HG03066 (cell line): ENCODE results near the gene PDPN.
"Not testable (repeated sequence)": the region's sequence is repeated elsewhere in the genome, so short reads cannot be mapped to it uniquely, and the experiment has no call there.

Experiments used
- ATAC-seq: cut with Tn5 transposase; IDR thresholded peaks from one replicate; pipeline ENCODE4 v1.9.1; 2021; ENCODE audit warnings: low read depth; ENCODE audit not compliant: unreplicated experiment

The PDPN gene, protein sequence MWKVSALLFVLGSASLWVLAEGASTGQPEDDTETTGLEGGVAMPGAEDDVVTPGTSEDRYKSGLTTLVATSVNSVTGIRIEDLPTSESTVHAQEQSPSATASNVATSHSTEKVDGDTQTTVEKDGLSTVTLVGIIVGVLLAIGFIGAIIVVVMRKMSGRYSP

DNA sequence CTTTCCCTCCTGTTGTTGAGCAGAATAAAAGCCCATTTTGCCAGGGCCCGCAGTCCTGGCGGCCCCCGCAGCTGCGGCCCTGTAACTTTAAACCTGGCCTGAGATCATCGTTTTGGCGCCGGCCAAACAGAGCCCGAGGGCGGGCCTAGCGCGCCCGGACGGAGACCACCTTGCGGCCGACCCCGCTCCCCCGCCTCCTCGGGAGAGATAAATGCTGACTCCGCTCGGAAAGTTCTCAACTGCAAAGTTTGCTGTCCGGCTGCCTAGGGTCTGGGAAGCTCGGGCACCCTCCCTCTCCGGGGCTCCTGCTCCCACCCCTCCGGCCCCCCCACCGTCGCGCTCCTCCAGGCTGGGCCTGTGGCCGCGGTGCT lies at the start of gene PDPN:
TSS of gene PDPN (plus strand) at position 238 of the 371 bp plus-strand sequence. CDS start 202 bp downstream, outside the sequence.
- ATAC-seq, result no peak

DNA sequence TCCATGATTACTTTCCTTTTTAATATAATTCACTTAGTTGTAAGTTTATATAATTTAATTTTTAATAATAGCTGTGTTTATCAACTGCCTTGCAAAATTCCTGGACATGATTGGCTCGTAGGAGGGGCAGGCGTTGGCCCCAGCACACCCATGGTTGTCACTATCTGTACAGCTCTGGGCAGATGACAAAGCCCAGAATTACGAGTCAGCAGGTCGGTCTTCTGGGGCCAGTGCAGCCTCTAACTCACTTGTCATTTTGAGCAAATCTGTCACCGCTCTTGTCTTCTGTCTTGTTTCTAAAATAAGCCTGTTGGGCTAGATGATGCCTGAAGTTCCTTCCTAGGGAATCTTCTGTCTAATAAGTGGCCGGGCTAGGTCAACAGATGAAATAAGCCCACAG lies 48.4 kb upstream of the PDPN start:
- no peak for ATAC-seq

DNA sequence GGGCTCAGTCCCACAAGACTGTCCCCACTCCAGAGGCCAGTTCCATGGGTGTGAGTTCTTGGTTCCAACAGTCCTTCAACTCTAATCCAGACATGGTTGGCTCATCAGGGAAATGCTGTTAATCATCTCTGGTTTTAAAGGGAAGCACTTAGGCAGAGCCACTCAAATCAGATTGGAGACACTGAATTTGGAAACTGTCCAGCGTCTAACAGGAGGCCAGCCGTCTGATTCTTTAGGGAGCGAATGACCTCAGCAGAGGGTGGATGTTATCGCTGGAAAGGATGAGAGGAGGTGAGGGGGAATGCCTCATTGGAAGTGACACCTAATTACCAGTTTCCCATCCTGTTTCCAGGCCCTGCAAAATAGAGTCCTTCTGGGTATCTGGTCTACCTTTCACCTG lies 47.1 kb upstream of the PDPN start:
- ATAC-seq, result no peak

DNA sequence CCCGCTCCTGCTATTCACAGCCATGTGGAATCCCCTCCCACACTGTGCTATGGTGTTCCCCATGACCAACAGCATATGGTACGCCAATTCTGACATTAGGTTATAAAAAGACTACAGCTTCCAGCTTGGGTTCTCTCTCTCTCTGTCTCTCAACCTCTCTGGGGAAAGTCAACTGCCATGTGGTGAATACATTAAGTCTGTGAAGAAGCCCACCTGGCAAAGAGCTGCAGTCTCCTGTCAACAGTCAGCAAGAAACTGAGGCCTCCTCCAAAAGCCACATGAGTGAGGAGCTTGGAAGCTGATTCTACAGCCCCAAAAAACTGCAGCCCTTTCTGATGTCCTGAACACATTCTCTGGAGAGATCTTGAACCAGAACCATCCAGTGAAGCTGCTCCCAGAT lies 44.8 kb upstream of the PDPN start:
- ATAC-seq, result no peak

DNA sequence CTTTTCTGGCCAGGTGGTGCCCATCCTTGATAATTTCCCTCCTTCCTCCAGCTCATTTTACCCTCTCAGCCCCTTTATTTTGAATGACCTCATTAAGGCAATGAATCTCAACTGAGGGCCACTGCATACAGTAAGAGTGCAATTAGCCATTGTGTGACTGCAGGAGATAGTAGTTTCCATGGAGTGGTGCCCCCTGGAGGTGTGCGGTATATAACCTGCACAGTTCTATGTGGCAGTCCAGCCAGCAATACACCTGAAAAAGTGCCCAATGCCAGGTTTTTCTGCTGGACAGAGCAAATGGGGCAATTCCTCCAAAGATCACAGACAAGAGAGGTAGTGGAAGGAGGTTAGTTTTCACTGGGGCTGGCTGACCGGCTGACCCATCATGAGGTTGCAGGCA lies 43.9 kb upstream of the PDPN start:
- no peak for ATAC-seq

DNA sequence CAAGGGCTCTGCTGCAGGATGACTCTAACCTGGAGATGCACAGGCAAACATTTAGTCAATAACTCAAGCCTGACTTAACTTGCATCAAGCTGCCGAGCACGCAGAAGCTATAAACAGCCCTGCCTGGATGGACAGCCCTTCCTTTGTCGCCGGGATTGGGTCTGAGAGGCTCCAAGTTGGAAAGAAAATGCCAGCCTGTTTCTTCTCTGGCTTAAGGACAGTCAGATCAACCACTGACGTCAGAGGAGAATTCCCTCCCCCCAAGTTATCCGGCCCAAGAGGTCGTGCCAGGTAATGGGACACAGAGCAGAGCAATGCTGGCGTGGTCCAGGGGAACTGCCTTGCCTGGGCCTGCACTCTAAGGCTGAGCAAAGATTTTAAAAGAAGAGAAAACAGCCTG lies 42.8 kb upstream of the PDPN start:
- no peak for ATAC-seq

DNA sequence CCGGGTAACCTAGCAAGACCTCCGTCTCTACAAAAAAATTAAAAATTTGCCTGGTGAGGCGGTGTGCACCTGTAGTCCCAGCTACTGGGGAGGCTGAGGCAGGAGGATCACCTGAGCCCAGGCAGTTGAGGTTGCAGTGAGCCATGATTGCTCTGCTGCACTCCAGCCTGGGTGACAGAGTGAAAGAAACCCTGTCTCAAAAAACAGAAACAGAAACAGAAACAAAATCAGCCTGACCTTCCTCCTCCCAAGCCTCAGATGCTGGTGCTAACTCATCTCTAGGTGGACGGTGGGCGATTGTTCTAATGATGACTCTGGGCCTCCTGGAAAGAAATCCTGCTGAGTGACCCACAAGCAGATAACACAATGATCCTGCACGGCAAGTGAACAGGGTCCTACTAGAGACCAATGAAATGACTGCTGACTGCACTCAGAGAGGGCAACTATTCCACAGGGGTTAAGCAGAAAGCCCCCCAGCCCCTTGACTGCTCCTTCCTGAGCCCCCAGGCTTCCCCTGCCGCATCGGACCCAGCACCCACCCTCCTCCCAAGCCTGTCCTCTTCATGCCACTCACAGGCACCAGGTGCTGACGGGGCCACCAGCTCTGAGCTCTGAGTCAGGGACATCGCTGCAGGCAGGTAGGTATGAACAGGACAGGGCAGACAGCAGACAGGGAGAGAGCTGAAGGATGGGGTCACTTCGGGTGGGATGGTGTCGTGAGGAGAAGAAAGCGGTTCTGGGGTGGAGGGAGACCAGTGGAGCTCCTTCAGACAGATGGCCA lies 42.0 kb upstream of the PDPN start:
- ATAC-seq, result no peak

DNA sequence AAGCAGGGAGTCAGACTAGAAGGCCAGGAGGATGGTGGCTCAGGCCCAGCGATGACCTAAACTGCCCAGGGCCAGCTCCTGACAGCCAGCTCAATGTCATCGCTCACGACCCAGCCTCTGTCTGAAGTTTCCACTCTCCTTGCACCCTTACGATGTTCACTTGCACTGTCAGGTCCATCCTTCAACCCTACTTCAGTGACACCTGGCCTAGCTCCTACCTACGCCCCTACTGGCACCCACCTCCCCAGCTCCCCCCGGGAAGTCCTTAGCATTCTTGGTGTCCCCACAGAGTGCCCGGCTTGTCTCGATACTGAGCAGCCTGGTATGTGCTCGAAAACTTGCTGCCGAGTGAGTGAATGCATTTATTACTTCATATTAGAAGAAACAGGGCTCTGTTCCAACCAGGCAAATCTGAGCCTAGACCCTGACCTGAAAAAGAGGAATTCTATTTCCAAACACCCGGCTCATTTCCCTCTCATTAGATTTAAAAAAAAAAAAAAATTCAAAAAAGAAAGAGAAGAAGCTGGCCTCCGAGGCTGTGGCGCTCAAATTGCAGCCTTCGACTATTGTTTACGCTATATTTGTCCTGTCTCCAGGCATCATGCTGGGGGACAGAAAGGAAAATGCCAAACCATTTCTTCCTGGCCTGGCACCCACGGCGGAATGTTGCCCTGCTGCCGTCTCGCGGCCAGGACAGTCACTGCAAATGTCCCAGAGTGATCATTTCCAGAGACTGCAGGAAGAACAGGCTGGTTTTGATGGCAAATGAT lies 40.0 kb upstream of the PDPN start:
- no peak for ATAC-seq

DNA sequence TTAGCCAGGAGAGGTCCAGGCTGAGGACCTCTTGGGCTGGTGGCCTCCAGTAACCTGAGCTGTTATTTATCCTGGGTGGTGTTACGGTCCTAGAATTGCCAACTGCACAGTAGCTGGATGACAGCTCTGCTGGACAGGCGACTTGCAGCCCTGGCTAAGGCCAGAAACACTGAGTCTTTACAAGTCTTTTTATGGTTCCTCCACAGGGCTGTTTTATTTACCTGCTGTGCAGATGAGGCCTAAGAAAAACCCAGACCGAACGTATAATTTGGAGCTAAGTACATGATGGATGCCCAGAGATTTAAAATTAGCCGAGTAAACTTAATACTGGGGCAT lies 39.4 kb upstream of the PDPN start:
- ATAC-seq, result no peak

DNA sequence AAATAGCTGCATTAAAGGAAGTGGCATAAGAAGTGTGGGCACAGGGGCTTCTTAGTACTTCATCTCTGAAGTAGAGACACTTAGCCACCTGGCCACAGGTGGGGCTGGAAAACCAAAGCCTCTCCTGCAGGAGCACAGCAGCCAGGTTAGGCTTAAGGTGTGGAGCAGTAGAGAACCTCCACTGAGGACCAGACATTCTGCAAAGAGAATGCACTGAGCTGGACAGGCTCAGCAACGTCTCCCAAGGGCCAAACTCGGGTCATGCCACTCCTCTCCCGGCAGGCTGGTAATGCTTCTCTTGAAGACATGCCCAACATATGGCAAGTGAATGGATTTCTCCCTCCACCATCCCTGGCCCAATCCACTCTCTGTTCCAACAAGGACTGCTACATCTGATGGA lies 36.8 kb upstream of the PDPN start:
- ATAC-seq, result no peak

DNA sequence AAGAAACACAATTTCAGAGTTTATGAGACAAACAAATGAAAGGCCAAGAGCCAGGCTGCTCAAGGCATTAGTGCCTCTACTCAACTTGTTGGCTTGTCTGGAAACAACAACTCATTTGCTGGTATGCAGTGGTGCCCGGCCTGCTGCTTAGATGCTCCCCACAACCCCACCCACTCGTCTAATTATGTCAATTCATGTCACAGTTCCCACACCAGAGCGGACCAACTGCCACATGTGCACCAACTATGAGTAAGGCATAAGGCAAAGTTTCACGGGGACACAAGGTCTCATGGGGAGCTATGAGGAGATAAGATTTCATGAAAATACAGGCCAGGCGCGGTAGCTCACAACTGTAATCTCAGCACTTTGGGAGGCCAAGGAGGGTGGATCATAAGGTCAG lies 35.4 kb upstream of the PDPN start:
- ATAC-seq, result no peak

DNA sequence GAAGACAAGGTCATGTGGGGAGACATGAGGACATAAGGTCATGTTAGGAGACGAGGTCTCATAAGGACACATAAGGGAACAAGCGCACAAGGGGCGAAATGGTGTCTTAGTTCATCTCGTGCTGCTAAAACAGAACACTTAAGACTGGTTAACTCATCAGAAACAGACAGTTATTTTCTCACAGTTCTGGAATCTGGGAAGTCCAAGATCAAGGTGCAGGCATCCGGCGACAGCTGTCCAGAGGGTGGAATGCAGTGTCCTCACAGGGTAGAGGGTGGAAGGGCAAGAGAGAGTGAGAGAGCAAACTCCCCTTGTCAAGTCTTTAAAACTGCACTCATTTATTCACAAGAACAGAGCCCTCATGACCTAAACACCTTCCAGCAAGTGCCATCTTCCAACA lies 34.6 kb upstream of the PDPN start:
- no peak for ATAC-seq

DNA sequence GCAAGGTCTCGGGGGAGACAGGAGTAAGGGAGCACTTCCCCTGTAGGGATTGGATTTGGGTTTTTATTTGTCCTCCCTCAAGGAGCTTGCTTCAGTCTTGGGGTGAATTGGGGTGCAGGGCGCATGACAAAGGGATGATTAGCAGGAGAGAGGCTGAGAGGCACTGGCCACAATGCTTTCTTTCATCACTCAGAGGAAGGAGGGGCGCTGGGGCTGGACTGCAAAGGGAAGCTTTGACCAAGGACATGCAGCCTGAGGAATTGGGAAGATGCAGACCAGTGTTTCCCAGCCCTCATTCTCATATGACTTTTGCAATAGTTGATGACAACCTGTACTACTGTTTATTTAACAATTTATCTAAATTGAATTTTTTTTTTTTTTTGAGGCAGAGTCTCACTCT lies 34.1 kb upstream of the PDPN start:
- no peak for ATAC-seq

DNA sequence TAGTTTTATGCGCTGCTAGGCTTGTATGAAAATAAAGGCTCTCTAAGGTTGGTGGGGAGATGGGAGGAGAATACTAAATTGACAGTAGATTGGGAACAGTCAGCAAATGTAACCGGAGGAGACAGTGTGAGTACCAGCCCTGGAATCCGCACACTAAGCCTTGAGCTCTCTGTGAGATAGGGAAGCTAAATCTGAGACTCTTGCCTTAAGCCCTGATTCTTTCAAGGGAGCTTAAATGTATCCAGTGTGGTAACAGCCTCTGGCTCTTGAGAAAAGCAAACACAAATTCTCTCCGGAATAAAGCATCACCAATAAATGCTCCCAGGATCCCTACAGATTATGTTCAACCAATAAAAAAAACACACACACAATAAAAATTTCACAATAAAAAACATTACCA lies 33.0 kb upstream of the PDPN start:
- ATAC-seq, result no peak

DNA sequence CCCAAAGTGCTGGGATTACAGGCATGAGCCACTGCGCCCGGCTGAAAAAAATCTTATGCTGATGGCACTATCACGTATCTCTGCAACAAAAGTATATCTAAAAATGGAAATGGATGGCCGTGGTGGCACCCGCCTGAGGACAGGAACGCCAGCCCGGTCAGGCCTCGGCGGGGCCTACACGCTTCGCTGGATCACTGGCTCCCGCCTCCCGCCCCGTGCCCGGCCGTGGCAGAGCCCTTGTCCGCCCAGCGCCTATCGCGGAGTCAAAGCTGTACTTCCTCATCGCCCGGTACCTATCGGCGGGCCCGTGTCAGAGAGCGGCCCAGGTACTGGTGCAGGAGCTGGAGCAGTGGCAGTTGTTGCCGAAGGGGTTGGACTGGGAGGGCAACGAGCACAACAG lies 28.8 kb upstream of the PDPN start:
- no peak for ATAC-seq

DNA sequence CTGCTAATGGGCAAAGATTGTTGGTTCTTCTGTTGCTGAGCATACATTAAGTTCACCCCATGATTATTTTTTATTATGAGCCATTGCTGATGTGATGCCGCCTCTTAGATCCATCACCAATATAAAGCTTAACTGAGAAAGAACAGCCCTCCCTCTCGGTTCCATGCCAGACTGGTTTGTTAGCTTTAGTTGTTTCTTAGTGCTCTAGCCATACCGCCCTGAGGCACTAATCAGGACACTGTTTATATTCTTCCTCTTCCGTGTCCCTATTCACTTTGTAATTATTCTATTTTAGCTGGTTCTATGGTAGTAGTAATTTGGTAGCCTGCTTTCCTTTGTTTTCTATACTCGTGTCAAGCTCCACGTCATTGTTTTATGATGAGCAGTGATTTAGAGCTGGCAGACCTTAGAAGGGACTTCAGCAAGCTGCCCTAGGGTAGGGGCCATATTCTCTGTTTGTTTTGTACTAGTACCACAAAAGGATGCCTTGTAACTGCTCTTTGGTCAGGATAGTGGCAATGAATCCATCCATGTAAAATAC lies 27.3 kb upstream of the PDPN start:
- no peak for ATAC-seq

DNA sequence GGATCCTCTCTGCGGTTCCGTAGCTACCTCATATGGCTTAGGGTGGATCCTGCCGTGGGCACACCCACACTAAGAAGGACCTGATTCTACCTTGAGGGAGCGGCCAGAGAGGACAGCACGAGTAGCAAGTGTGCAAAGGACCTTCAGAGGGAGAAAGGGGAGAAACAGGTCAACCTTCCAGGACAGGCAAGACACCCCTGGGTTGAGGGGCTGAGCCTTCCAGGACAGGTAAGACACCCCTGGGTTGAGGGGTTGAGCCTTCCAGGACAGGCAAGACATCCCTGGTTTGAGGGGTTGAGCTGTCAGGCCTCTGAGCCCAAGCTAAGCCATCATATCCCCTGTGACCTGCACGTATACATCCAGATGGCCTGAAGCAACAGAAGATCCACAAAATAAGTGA lies 23.1 kb upstream of the PDPN start:
- no peak for ATAC-seq

DNA sequence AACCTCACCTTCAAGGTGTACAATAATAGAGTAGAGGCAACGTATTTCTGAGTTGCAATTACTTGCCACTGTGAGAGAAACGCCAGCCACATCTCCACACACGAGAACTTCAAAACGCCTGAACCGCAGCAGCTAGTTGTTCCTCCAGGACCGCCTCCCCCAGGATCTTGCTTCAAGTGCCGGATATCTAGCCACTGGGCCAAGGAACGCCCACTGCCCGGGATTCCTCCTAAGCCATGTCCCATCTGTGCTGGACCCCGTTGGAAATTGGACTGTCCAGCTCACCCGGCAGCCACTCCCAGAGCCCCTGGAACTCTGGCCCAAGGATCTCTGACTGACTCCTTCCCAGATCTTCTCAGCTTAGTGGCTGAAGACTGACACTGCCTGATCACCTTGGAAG lies 20.7 kb upstream of the PDPN start:
- ATAC-seq, result not testable (repeated sequence)

DNA sequence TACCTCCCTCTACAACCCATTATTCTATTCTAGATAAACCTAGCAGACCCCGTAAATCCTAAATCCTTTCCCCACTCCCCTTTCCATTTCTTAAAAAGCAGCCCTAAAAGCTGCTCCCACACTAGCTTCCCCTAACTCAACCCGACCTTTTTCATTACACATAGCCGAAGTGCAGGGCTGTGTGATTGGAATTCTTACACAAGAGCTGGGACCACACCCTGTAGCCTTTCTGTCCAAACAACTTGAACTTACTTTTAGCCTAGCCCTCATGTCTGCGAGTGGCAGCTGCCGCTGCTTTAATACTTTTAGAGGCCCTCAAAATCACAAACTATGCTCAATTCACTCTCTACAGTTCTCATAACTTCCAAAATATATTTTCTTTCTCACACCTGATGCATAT lies 19.6 kb upstream of the PDPN start:
- no peak for ATAC-seq

DNA sequence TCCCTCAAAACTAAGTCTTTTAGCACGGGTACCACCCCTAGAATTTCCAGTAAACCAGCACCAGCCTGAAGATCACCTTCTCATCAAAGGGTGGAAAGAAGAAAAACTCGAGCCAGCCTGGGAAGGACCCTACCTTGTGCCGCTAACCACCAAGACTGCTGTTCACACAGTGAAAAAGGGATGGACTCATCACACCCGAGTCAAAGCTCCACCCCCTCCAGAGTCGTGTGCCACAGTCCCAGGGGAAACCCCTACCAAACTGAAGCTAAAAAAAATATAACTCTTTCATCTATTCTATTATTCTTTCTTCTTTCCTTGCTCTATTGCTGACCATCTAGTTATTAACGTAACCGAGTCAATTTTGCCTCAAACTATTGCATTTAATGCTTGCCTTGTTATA lies 13.2 kb upstream of the PDPN start:
- not testable (repeated sequence) for ATAC-seq

DNA sequence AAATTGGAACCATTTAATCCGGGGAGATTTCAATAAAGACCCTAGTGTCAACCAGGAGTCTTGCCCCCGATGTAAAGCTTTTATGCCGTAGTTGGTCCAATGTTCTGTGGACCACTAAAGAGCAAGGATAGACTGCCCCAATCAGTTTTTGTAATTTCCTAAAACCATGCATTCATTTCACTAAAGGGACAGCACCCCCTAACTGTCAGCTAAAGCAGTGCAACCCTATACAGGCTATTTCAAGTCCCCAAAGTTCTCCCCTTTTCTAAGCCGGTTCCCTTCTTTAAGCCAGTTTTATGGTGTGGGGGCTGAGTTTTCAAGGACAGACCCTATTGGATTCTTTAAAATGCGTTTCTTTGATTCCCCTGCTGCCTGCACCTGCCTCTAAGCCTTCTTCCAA lies 12.7 kb upstream of the PDPN start:
- no peak for ATAC-seq

DNA sequence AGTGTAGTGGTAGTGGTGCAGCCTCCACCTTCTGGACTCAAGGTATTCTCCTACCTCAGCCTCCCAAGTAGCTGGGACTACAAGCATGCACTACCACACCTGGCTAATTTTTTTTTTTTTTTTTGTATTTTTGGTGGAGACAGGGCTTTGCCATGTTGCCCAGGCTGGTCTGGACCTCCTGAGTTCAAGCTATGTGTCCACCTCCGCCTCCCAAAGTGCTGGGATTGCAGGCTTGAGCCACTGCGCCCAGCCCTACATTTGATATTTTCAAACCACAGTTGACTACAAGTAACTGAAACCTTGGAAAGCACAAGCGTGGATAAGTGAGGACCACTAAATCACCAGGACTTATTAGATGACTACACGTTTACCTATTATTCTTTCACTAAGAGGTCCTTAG lies 10.0 kb upstream of the PDPN start:
- no peak for ATAC-seq
